Spleen (tissue), 7 donors: ENCODE results near the gene UBXN11.

Experiments
- CTCF ChIP-seq, 11 experiments: fragments of 200-600 bp in 7 of 11; fragments of 450-650 bp in 4 of 11; sonication (generic) in 4 of 11; IDR thresholded peaks in 8 of 11; conservative IDR thresholded peaks in 3 of 11; 1 replicate in 7 of 11; 2 replicates in 4 of 11; pipeline versions ENCODE4 v1.4.0 to v1.8.0; 2016 to 2021; ENCODE audit warnings: antibody characterized with exemption in 11 of 11, inconsistent platforms in 4 of 11, mild to moderate bottlenecking in 1 of 11
- POLR2A ChIP-seq, 3 donors: fragments of 450-650 bp; IDR thresholded peaks; one replicate each; pipeline ENCODE4 v1.5.1; 2017; ENCODE audit warnings: antibody characterized with exemption in 3 of 3, mild to moderate bottlenecking in 1 of 3
- POLR2AphosphoS5 ChIP-seq, 3 donors: sonication (generic); formaldehyde crosslinking; IDR thresholded peaks; one replicate each; pipeline ENCODE4 v1.5.1; 2017; ENCODE audit warnings: antibody characterized with exemption in 3 of 3
- donor health status: DM: no; HTN: no; CAD: no; lungs with moderate emphysema.
- donor health status: DM: no; HTN: no; CAD: no.
- donor health status: DM: no; HTN: no; CAD: no.

- TF ChIP-seq CTCF (IDR thresholded peaks at IDR 0.05 in 8 of 11, conservative IDR thresholded peaks at IDR 0.05 in 3 of 11) = no peak
- TF ChIP-seq POLR2AphosphoS5 (IDR thresholded peaks at IDR 0.05) = no peak
- TF ChIP-seq POLR2A (IDR thresholded peaks at IDR 0.05) = no peak
These were observed 3.6 kb downstream of the UBXN11 start for GRCh38 chr1:26302733-26303405.
